Stomach (tissue), 4 donors: Measurements from ENCODE around the gene TBC1D4.

Experiments used
- CTCF ChIP-seq, 7 experiments: fragments of 450-650 bp in 4 of 7; fragments of 200-600 bp in 3 of 7; sonication (generic) in 3 of 7; IDR thresholded peaks; one replicate each; pipeline ENCODE4 v1.5.1; 2016 to 2019; ENCODE audit warnings: antibody characterized with exemption in 7 of 7, control low read depth in 2 of 7, mild to moderate bottlenecking in 1 of 7
- EP300 ChIP-seq: sonication (generic); formaldehyde crosslinking; IDR thresholded peaks from one replicate; pipeline ENCODE4 v1.6.1; 2017; ENCODE audit warnings: antibody characterized with exemption
- POLR2A ChIP-seq, 4 donors: fragments of 450-650 bp; IDR thresholded peaks; one replicate each; pipeline ENCODE4 v1.6.1; 2016; ENCODE audit warnings: antibody characterized with exemption in 4 of 4, control low read depth in 2 of 4, mild to moderate bottlenecking in 1 of 4, moderate library complexity in 1 of 4

DNA sequence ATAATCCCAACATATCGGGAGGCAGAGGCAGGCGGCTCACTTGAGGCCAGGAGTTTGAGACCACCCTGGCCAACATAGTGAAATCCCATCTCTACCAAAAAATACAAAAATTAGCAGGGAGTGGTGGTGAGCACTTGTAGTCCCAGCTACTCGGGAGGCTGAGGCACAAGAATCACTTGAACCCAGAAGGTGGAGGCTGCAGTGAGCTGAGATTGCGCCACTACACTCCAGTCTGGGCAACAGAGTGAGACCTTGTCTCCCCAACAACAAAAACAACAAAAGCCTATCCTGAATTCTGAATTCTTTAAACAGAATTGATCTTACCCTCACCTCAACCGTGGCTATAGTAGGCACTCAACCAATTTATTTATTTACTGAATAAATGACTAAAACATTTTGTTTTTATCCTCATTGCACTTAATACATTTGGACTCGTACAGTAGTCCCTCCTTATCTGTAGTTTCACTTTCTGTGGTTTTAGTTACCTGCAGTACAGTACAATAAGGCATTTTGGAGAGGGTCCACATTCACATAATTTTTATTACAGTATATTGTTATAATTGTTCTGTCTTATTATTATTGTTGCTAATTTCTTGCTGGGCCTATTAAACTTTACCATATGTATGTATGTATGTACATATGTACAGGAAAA lies 98.8 kb downstream of the TBC1D4 start:
- no peak for TF ChIP-seq CTCF (IDR thresholded peaks at IDR 0.05)
- TF ChIP-seq EP300: no peak
- no peak for TF ChIP-seq POLR2A (IDR thresholded peaks at IDR 0.05)
